GM19452 (cell line): Measurements from ENCODE around the gene ABHD13.

Experiments
- ATAC-seq: cut with Tn5 transposase; IDR thresholded peaks from one replicate; pipeline ENCODE4 v1.9.1; 2021; ENCODE audit not compliant: unreplicated experiment

The ABHD13 gene

GRCh38 chr13:108281901-108282300 lies 63.7 kb downstream of the ABHD13 start:
- no peak for ATAC-seq

GRCh38 chr13:108283110-108283509 lies 64.9 kb downstream of the ABHD13 start:
- ATAC-seq = no peak
